Mucosa of descending colon (tissue), 3 donors: Measurements from ENCODE around the gene KRT31. TPM values are rescaled to one million over a fixed set of nuclear protein-coding genes. Genes with fewer than 3 reads are reported as not detected.

Experiments used
- ATAC-seq: fragments of 200-7000 bp; cut with Tn5 transposase; one replicate; pipeline ENCODE4 v1.9.1; 2020; ENCODE audit warnings: mild to moderate bottlenecking, moderate library complexity
- DNase-seq, 3 donors: peaks; one replicate each; pipeline ENCODE4 v3.0.0-alpha.2; 2020
- H3K36me3 ChIP-seq: fragments of 200-600 bp; one replicate; pipeline ENCODE4 v1.8.0; 2021; ENCODE audit warnings: low read depth, mild to moderate bottlenecking
- H3K4me1 ChIP-seq: fragments of 200-600 bp; one replicate; pipeline ENCODE4 v1.8.0; 2021; ENCODE audit warnings: low read depth, mild to moderate bottlenecking
- H3K4me3 ChIP-seq: fragments of 200-600 bp; one replicate; pipeline ENCODE4 v1.8.0; 2021; ENCODE audit warnings: mild to moderate bottlenecking
- H3K9me3 ChIP-seq: fragments of 200-600 bp; one replicate; pipeline ENCODE4 v1.8.0; 2021; ENCODE audit warnings: mild to moderate bottlenecking
- intact Hi-C, 2 donors: fragments of 100-400 bp; cut with DNase I in 1 of 2; cut with micrococcal nuclease in 1 of 2; formaldehyde crosslinking; loops; one replicate each; pipeline versions ENCODE4 v1.11.0 to v1.11.1; 2022; cut with DNase I, micrococcal nuclease
- total RNA-seq, 3 donors: library from RNA; stranded (reverse); fragmentation: NEBNext Ultra II Directional in 2 of 3; extraction: Animal tissue kit (Norgen Biotek cat#: 25700) in 2 of 3; gene quantifications; one replicate each; pipeline versions ENCODE4 v1.2.1 to v1.2.4, GENCODE V29; 2021 to 2023
- TF ChIP-seq, protein P1 (sequence below): fragments of 200-600 bp; IDR thresholded peaks from one replicate; pipeline ENCODE4 v1.8.0; 2022; ENCODE audit warnings: antibody characterized with exemption, mild to moderate bottlenecking
- donor health status: DM: no; HTN: no; CAD: no; lungs with moderate emphysema.
- donor health status: DM: no; HTN: no; CAD: no.
- donor health status: DM: no; HTN: yes; CAD: no.

Gene KRT31
- total RNA-seq, 3 donors from 2014 or later = not detected

- no peaks in the 10 kb centered on the region for H3K4me1 ChIP-seq
- H3K4me3 ChIP-seq = no peak overlapping the region
- intact Hi-C loops = no loop called here
- TF ChIP-seq, protein P1, sequence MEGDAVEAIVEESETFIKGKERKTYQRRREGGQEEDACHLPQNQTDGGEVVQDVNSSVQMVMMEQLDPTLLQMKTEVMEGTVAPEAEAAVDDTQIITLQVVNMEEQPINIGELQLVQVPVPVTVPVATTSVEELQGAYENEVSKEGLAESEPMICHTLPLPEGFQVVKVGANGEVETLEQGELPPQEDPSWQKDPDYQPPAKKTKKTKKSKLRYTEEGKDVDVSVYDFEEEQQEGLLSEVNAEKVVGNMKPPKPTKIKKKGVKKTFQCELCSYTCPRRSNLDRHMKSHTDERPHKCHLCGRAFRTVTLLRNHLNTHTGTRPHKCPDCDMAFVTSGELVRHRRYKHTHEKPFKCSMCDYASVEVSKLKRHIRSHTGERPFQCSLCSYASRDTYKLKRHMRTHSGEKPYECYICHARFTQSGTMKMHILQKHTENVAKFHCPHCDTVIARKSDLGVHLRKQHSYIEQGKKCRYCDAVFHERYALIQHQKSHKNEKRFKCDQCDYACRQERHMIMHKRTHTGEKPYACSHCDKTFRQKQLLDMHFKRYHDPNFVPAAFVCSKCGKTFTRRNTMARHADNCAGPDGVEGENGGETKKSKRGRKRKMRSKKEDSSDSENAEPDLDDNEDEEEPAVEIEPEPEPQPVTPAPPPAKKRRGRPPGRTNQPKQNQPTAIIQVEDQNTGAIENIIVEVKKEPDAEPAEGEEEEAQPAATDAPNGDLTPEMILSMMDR = no peak
- H3K9me3 ChIP-seq = no peaks in the 10 kb centered on the region
- DNase-seq = no peak
- no peaks in the 10 kb centered on the region for H3K36me3 ChIP-seq
- no peak for ATAC-seq
These were observed 51.4 kb downstream of the KRT31 start for GRCh38 chr17:41345992-41346391.

Other genes starting within 250 kb of the KRT31 start
- not detected for gene KRTAP4-5, start 247.8 kb downstream of the KRT31 start, total RNA-seq
- not detected for gene KRTAP4-4, start 236.9 kb downstream of the KRT31 start, total RNA-seq
- gene KRTAP4-3, start 229.4 kb downstream of the KRT31 start, total RNA-seq = not detected
- not detected for gene KRTAP4-2, start 219.4 kb downstream of the KRT31 start, total RNA-seq
- under 1 TPM in 1 of 3 donors, not detected in 2; 0.84 TPM for gene KRTAP4-1, start 212.7 kb downstream of the KRT31 start, total RNA-seq
- not detected for gene KRTAP9-1, start 207.7 kb downstream of the KRT31 start, total RNA-seq
- gene KRTAP9-2, start 171.0 kb downstream of the KRT31 start, total RNA-seq = not detected
- gene KRTAP9-3, start 165.2 kb downstream of the KRT31 start, total RNA-seq = not detected
- not detected for gene KRTAP9-8, start 159.6 kb downstream of the KRT31 start, total RNA-seq
- not detected for gene KRTAP9-4, start 147.9 kb downstream of the KRT31 start, total RNA-seq
- not detected for gene KRTAP9-9, start 142.2 kb downstream of the KRT31 start, total RNA-seq
- gene KRTAP9-6, start 132.2 kb downstream of the KRT31 start, total RNA-seq = not detected
- gene KRTAP9-7, start 121.9 kb downstream of the KRT31 start, total RNA-seq = not detected
- not detected for gene KRTAP29-1, start 94.8 kb downstream of the KRT31 start, total RNA-seq
- gene KRTAP16-1, start 88.3 kb downstream of the KRT31 start, total RNA-seq = not detected
- not detected for gene KRTAP17-1, start 81.9 kb downstream of the KRT31 start, total RNA-seq
- not detected for gene KRT33A, start 46.8 kb downstream of the KRT31 start, total RNA-seq
- not detected for gene KRT33B, start 27.8 kb downstream of the KRT31 start, total RNA-seq
- gene KRT34, start 15.3 kb downstream of the KRT31 start, total RNA-seq = not detected
- gene KRT37, start 27.0 kb upstream of the KRT31 start, total RNA-seq = not detected
- gene KRT38, start 43.4 kb upstream of the KRT31 start, total RNA-seq = not detected
- gene KRT32, start 69.8 kb upstream of the KRT31 start, total RNA-seq = not detected
- gene KRT35, start 83.5 kb upstream of the KRT31 start, total RNA-seq = not detected
- gene KRT36, start 92.3 kb upstream of the KRT31 start, total RNA-seq = not detected
- 1 to 10 TPM in 1 of 3 donors, not detected in 2; 3.7 TPM for gene KRT13, start 108.0 kb upstream of the KRT31 start, total RNA-seq
- gene KRT15, start 121.3 kb upstream of the KRT31 start, total RNA-seq = 10 to 100 TPM in 1 of 3 donors, 1 to 10 TPM in 2; 5.0 to 16.5 (median 5.4) TPM
- 1,000 to 10,000 TPM in 2 of 3 donors, 100 to 1,000 TPM in 1; 723 to 2,357 (median 1,709) TPM for gene KRT19, start 130.7 kb upstream of the KRT31 start, total RNA-seq
- gene KRT9, start 174.5 kb upstream of the KRT31 start, total RNA-seq = not detected
- under 1 TPM in 1 of 3 donors, not detected in 2; 0.67 TPM for gene KRT14, start 189.3 kb upstream of the KRT31 start, total RNA-seq
- gene KRT16, start 215.2 kb upstream of the KRT31 start, total RNA-seq = not detected
- under 1 TPM in 1 of 3 donors, not detected in 2; 0.76 TPM for gene KRT17, start 227.0 kb upstream of the KRT31 start, total RNA-seq